SK-N-MC (cell line): Measurements from ENCODE around the gene IMPA2.

Experiments
- EZH2 ChIP-seq: fragments of 200-600 bp; sonication (generic); IDR thresholded peaks from one replicate; pipeline ENCODE4 v1.6.1; 2017; ENCODE audit warnings: antibody characterized with exemption
- FOXP2 ChIP-seq: optimal IDR thresholded peaks from 2 replicates; pipeline ENCODE3; 2011; ENCODE audit warnings: mild to moderate bottlenecking, moderate library complexity; ENCODE audit not compliant: insufficient read depth; ENCODE audit errors: extremely low read length, control extremely low read depth
- POLR2AphosphoS5 ChIP-seq: IDR thresholded peaks from 2 replicates; pipeline ENCODE4 v1.6.1; 2012; ENCODE audit warnings: mild to moderate bottlenecking, low read depth, low read length, borderline replicate concordance

DNA sequence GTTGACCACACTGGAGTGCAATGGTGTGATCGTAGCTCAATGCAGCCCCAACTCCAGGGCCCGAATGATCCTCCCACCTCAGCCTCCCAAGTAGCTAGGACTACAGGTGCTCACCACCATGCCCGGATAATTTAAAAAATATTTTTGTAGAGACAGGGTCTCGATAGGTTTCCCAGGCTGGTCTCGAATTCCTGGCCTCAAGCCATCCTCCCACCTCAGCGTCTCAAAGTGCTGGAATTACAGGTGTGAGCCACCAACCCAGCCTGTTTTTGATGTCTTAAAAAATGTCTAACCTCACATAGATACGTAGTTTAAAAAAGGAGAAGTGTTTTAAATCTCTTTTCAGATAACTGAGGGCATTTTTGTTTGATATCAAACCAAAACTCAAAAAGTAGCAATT, 37.6 kb downstream of the IMPA2 start:
- TF ChIP-seq POLR2AphosphoS5, result no peak
- TF ChIP-seq EZH2, result no peak
- TF ChIP-seq FOXP2, result no peak
